Measurements from ENCODE around the gene BICC1. TPM values are rescaled to one million over a fixed set of nuclear protein-coding genes. Genes with fewer than 3 reads are reported as not detected.

The BICC1 gene
- total RNA-seq, 1 experiment from 2014 or later: 0.57 TPM

- H3K18ac ChIP-seq (ENCODE audit: insufficient read length, low read depth, low read length): no peak overlapping the region
- no peak overlapping the region for H3K23ac ChIP-seq (ENCODE audit: insufficient read length, low read depth, low read length)
- no peak overlapping the region for H2BK15ac ChIP-seq (ENCODE audit: low read depth, low read length)
- H3K36me3 Mint-ChIP-seq (ENCODE audit: insufficient read depth in 1 of 3, low read depth in 3 of 3): no peaks in the 10 kb centered on the region
- no peaks in the 10 kb centered on the region for H3K4me1 ChIP-seq (ENCODE audit: insufficient read depth, low read length)
- H3K27ac ChIP-seq (ENCODE audit: insufficient read length, low read depth, low read length): no peak overlapping the region
- H2AK5ac ChIP-seq (ENCODE audit: insufficient read length, low read length): no peak overlapping the region
- no peak for DNase-seq
- no peak overlapping the region for H2AFZ ChIP-seq (ENCODE audit: low read length)
- no peak for TF ChIP-seq CTCF (conservative IDR thresholded peaks at IDR 0.05)
- no peaks in the 10 kb centered on the region for H3K23me2 ChIP-seq (ENCODE audit: insufficient read length, low read depth, low read length, poor library complexity, severe bottlenecking)
- no peak overlapping the region for H4K5ac ChIP-seq (ENCODE audit: insufficient read length, low read depth, low read length)
- H4K8ac ChIP-seq (replicated peaks; ENCODE audit: insufficient read length, low read depth, low read length): no peak overlapping the region
- H4K91ac ChIP-seq (ENCODE audit: insufficient read length, low read depth, low read length): no peak overlapping the region
- no peak overlapping the region for H3K4me2 ChIP-seq (ENCODE audit: insufficient read depth, insufficient read length, low read length)
- no peak overlapping the region for H3K4me3 Mint-ChIP-seq
- no peak overlapping the region for H2BK120ac ChIP-seq (ENCODE audit: low read depth, low read length, poor library complexity, severe bottlenecking)
- H3K27ac Mint-ChIP-seq: no peak overlapping the region
- no peaks in the 10 kb centered on the region for H3K27me3 ChIP-seq (ENCODE audit: insufficient read depth, low read length)
- H3K9me3 Mint-ChIP-seq: peaks cover 0 to 3% of the 10 kb centered on the region in 2 experiments; a peak in 1 of 5 replicates
- no CpG with 5 or more reads among the region's 6 CpGs for WGBS (ENCODE audit: extremely low coverage, insufficient read length, low lambda C conversion rate)
- H3K4ac ChIP-seq (ENCODE audit: low read depth, low read length): no peak overlapping the region
- H2BK12ac ChIP-seq (ENCODE audit: insufficient read length, low read depth, low read length): no peak overlapping the region
- no peaks in the 10 kb centered on the region for H3K79me2 ChIP-seq (ENCODE audit: insufficient read depth, low read length)
- no peak overlapping the region for H2BK20ac ChIP-seq (ENCODE audit: low read depth, low read length, poor library complexity, severe bottlenecking)
- no peak overlapping the region for H3K14ac ChIP-seq (ENCODE audit: insufficient read depth, low read length)
- H3K9me3 ChIP-seq (ENCODE audit: control insufficient read depth, low read depth, low read length): no peaks in the 10 kb centered on the region
- H3T11ph ChIP-seq (ENCODE audit: low read length): no peak overlapping the region
- H3K4me1 Mint-ChIP-seq: no peaks in the 10 kb centered on the region
- H3K27me3 Mint-ChIP-seq (ENCODE audit: low read depth): no peaks in the 10 kb centered on the region
- H3K56ac ChIP-seq (ENCODE audit: insufficient read length, low read depth, low read length): no peak overlapping the region
- no peaks in the 10 kb centered on the region for H4K20me1 ChIP-seq (ENCODE audit: control insufficient read depth, insufficient read depth, insufficient read length)
- no peak overlapping the region for H3K9ac ChIP-seq (ENCODE audit: extremely low read depth, insufficient read length, low read length)
- H2BK5ac ChIP-seq (ENCODE audit: insufficient read length, low read length): no peak overlapping the region
- H3K79me1 ChIP-seq (ENCODE audit: insufficient read depth, low read depth, low read length, poor library complexity, severe bottlenecking): no peaks in the 10 kb centered on the region
These were observed 278.5 kb downstream of the BICC1 start for GRCh38 chr10:58791137-58791536.

Data from H9 (cell line).